Sigmoid colon (tissue), 3 donors: ENCODE results near the gene PRDM16.

Experiments
- POLR2A ChIP-seq, 2 donors: fragments of 450-650 bp; IDR thresholded peaks; one replicate each; pipeline ENCODE4 v1.6.1; 2016; ENCODE audit warnings: antibody characterized with exemption in 2 of 2, mild to moderate bottlenecking in 2 of 2, moderate library complexity in 2 of 2
- TF ChIP-seq, protein P1 (sequence below), 4 experiments: fragments of 450-650 bp in 3 of 4; fragments of 200-600 bp in 1 of 4; IDR thresholded peaks; one replicate each; pipeline ENCODE4 v1.5.1; 2016 to 2019; ENCODE audit warnings: antibody characterized with exemption in 4 of 4, mild to moderate bottlenecking in 3 of 4, moderate library complexity in 2 of 4

GRCh38 chr1:3404301-3404700 lies 335.3 kb downstream of the PRDM16 start:
- TF ChIP-seq, protein P1, sequence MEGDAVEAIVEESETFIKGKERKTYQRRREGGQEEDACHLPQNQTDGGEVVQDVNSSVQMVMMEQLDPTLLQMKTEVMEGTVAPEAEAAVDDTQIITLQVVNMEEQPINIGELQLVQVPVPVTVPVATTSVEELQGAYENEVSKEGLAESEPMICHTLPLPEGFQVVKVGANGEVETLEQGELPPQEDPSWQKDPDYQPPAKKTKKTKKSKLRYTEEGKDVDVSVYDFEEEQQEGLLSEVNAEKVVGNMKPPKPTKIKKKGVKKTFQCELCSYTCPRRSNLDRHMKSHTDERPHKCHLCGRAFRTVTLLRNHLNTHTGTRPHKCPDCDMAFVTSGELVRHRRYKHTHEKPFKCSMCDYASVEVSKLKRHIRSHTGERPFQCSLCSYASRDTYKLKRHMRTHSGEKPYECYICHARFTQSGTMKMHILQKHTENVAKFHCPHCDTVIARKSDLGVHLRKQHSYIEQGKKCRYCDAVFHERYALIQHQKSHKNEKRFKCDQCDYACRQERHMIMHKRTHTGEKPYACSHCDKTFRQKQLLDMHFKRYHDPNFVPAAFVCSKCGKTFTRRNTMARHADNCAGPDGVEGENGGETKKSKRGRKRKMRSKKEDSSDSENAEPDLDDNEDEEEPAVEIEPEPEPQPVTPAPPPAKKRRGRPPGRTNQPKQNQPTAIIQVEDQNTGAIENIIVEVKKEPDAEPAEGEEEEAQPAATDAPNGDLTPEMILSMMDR (IDR thresholded peaks at IDR 0.05), result no peak
- no peak for TF ChIP-seq POLR2A (IDR thresholded peaks at IDR 0.05)
